Dendritic cell treated with granulocyte-macrophage colony-stimulating factor and Interleukin-4, amounts not matched to agents 40 ng/mL and 50 ng/mL, for 4 days (primary cell): Measurements from ENCODE around the gene MS4A12.
"Not testable (repeated sequence)": the region's sequence is repeated elsewhere in the genome, so short reads cannot be mapped to it uniquely, and the experiment has no call there.

Experiments
- H3K27ac Mint-ChIP-seq: one replicate; pipeline ENCODE4 v1.8.0; 2022; ENCODE audit warnings: mild to moderate bottlenecking, mixed read lengths
- H3K27me3 Mint-ChIP-seq: one replicate; pipeline ENCODE4 v1.8.0; 2022; ENCODE audit warnings: mild to moderate bottlenecking, mixed read lengths
- H3K36me3 Mint-ChIP-seq: one replicate; pipeline ENCODE4 v1.8.0; 2022; ENCODE audit warnings: low read depth, mixed read lengths
- H3K4me1 Mint-ChIP-seq: one replicate; pipeline ENCODE4 v1.8.0; 2022; ENCODE audit warnings: low read depth, mixed read lengths
- H3K4me3 Mint-ChIP-seq: one replicate; pipeline ENCODE4 v1.8.0; 2022; ENCODE audit warnings: mild to moderate bottlenecking, moderate library complexity, mixed read lengths
- H3K9me3 Mint-ChIP-seq: one replicate; pipeline ENCODE4 v1.8.0; 2022; ENCODE audit warnings: mixed read lengths
- intact Hi-C: fragments of 100-400 bp; cut with micrococcal nuclease; formaldehyde crosslinking; loops from one replicate; pipeline ENCODE4 v1.15.0; 2022

Gene MS4A12

GRCh38 chr11:60530454-60531100 is 38.0 kb downstream of the MS4A12 start:
- no peaks in the 10 kb centered on the region for H3K36me3 Mint-ChIP-seq
- no peak overlapping the region for H3K27ac Mint-ChIP-seq
- H3K9me3 Mint-ChIP-seq = no peaks in the 10 kb centered on the region
- H3K4me1 Mint-ChIP-seq = peaks cover 6% of the 10 kb centered on the region
- intact Hi-C loops = no loop called here
- H3K27me3 Mint-ChIP-seq = peaks cover 8% of the 10 kb centered on the region
- no peak overlapping the region for H3K4me3 Mint-ChIP-seq

- H3K27ac Mint-ChIP-seq, H3K4me1 Mint-ChIP-seq, H3K27me3 Mint-ChIP-seq, H3K4me3 Mint-ChIP-seq, intact Hi-C loops, H3K36me3 Mint-ChIP-seq, H3K9me3 Mint-ChIP-seq: not testable (repeated sequence)
Measured at GRCh38 chr11:60532383-60532782, 39.8 kb downstream of the MS4A12 start.

- H3K36me3 Mint-ChIP-seq, intact Hi-C loops, H3K4me1 Mint-ChIP-seq, H3K4me3 Mint-ChIP-seq, H3K9me3 Mint-ChIP-seq, H3K27me3 Mint-ChIP-seq, H3K27ac Mint-ChIP-seq: not testable (repeated sequence)
Measured at GRCh38 chr11:60538627-60539026, 46.0 kb downstream of the MS4A12 start.

GRCh38 chr11:60544077-60544476 is 51.5 kb downstream of the MS4A12 start:
- peaks cover 6% of the 10 kb centered on the region for H3K9me3 Mint-ChIP-seq
- no peak overlapping the region for H3K27ac Mint-ChIP-seq
- no peak overlapping the region for H3K4me3 Mint-ChIP-seq
- no peaks in the 10 kb centered on the region for H3K36me3 Mint-ChIP-seq
- no peaks in the 10 kb centered on the region for H3K27me3 Mint-ChIP-seq
- intact Hi-C loops = no loop called here
- no peaks in the 10 kb centered on the region for H3K4me1 Mint-ChIP-seq
